HepG2 (cell line): ENCODE measurements around the gene SYNJ2. TPM values are rescaled to one million over a fixed set of nuclear protein-coding genes. Genes with fewer than 3 reads are reported as not detected.

Experiments used
- ARNT2 ChIP-seq: sonication (generic); formaldehyde crosslinking; IDR thresholded peaks from 2 replicates; pipeline ENCODE4 v1.8.0; 2022; ENCODE audit warnings: mild to moderate bottlenecking, low read depth, missing genetic modification reagents, moderate library complexity
- DPF2 ChIP-seq: sonication (generic); formaldehyde crosslinking; IDR thresholded peaks from 2 replicates; pipeline ENCODE4 v1.4.0; 2020; ENCODE audit warnings: mild to moderate bottlenecking, low read depth, missing genetic modification reagents, borderline replicate concordance
- MAF1 ChIP-seq: sonication (generic); formaldehyde crosslinking; IDR thresholded peaks from 2 replicates; pipeline ENCODE4 v1.5.0; 2020; ENCODE audit warnings: missing genetic modification reagents, borderline replicate concordance
- MEF2D ChIP-seq: sonication (generic); formaldehyde crosslinking; IDR thresholded peaks from 2 replicates; pipeline ENCODE4 v1.5.1; 2020; ENCODE audit warnings: mild to moderate bottlenecking, missing genetic modification reagents
- MEIS2 ChIP-seq: sonication (generic); formaldehyde crosslinking; IDR thresholded peaks from 2 replicates; pipeline ENCODE4 v1.9.0; 2021; ENCODE audit warnings: mild to moderate bottlenecking, missing genetic modification reagents
- MLLT10 ChIP-seq: sonication (generic); formaldehyde crosslinking; IDR thresholded peaks from 2 replicates; pipeline ENCODE4 v1.4.0; 2020; ENCODE audit warnings: missing genetic modification reagents
- PHF5A ChIP-seq: IDR thresholded peaks from one replicate; pipeline ENCODE4 v1.6.1; 2018; ENCODE audit warnings: low read depth, missing genetic modification reagents; ENCODE audit not compliant: unreplicated experiment
- ZNF234 ChIP-seq: sonication (generic); formaldehyde crosslinking; conservative IDR thresholded peaks from 2 replicates; pipeline ENCODE4 v1.5.1; 2020; ENCODE audit warnings: mild to moderate bottlenecking, missing genetic modification reagents
- ZNF235 ChIP-seq: sonication (generic); formaldehyde crosslinking; IDR thresholded peaks from 2 replicates; pipeline ENCODE4 v1.8.1; 2023; ENCODE audit warnings: mild to moderate bottlenecking, missing genetic modification reagents, borderline replicate concordance
- ZNF775 ChIP-seq: sonication (generic); formaldehyde crosslinking; IDR thresholded peaks from 2 replicates; pipeline ENCODE4 v1.4.0; 2020; ENCODE audit warnings: missing genetic modification reagents, mild to moderate bottlenecking, moderate library complexity, borderline replicate concordance
- ZNF879 ChIP-seq: sonication (generic); formaldehyde crosslinking; IDR thresholded peaks from 2 replicates; pipeline ENCODE4 v1.8.1; 2023; ENCODE audit warnings: missing genetic modification reagents
- polyA plus RNA-seq, 8 experiments: library from polyadenylated mRNA; depleted of rRNA in 3 of 8; stranded (reverse) in 7 of 8; unstranded in 1 of 8; fragments of >200 nt; fragmentation: Illumina TruSeq in 4 of 8; extraction: Trizol in 4 of 8; gene quantifications; 2 replicates each; pipeline versions ENCODE4 v1.2.1 to v1.2.3, GENCODE V29; 2011 to 2016; ENCODE audit warnings: low read depth in 4 of 8, missing spikeins in 1 of 8, mixed read lengths in 1 of 8; ENCODE audit not compliant: insufficient read depth in 1 of 8
- total RNA-seq, 5 experiments: library from RNA; depleted of rRNA; stranded (reverse); fragments of >200 nt; fragmentation: Illumina TruSeq; extraction: Trizol; gene quantifications; 2 replicates each; pipeline ENCODE4 v1.2.3, GENCODE V29; 2016; ENCODE audit warnings: low read depth in 1 of 5
- TF ChIP-seq, protein P1 (sequence below): sonication (generic); formaldehyde crosslinking; conservative IDR thresholded peaks from 2 replicates; pipeline ENCODE4 v1.4.0; 2020; ENCODE audit warnings: missing genetic modification reagents
- TF ChIP-seq, protein P2 (sequence below): sonication (generic); formaldehyde crosslinking; IDR thresholded peaks from 2 replicates; pipeline ENCODE4 v1.8.0; 2022; ENCODE audit warnings: missing genetic modification reagents, low read depth, mild to moderate bottlenecking, borderline replicate concordance
- TF ChIP-seq, protein P3 (sequence below): sonication (generic); formaldehyde crosslinking; IDR thresholded peaks from 2 replicates; pipeline ENCODE4 v1.4.0; 2020; ENCODE audit warnings: missing genetic modification reagents
- TF ChIP-seq, protein P4 (sequence below): sonication (generic); formaldehyde crosslinking; IDR thresholded peaks from 2 replicates; pipeline ENCODE4 v1.5.0; 2020; ENCODE audit warnings: missing genetic modification reagents
- TF ChIP-seq, protein P5 (sequence below): sonication (generic); formaldehyde crosslinking; IDR thresholded peaks from 2 replicates; pipeline ENCODE4 v1.9.0; 2021; ENCODE audit warnings: mild to moderate bottlenecking, missing genetic modification reagents

SYNJ2 gene
- total and polyA plus RNA-seq, 2 of the 13 experiments (the other 11 are each of a cell fraction or from before 2014, with no cell fraction given): 39.1 to 57.6 TPM

DNA sequence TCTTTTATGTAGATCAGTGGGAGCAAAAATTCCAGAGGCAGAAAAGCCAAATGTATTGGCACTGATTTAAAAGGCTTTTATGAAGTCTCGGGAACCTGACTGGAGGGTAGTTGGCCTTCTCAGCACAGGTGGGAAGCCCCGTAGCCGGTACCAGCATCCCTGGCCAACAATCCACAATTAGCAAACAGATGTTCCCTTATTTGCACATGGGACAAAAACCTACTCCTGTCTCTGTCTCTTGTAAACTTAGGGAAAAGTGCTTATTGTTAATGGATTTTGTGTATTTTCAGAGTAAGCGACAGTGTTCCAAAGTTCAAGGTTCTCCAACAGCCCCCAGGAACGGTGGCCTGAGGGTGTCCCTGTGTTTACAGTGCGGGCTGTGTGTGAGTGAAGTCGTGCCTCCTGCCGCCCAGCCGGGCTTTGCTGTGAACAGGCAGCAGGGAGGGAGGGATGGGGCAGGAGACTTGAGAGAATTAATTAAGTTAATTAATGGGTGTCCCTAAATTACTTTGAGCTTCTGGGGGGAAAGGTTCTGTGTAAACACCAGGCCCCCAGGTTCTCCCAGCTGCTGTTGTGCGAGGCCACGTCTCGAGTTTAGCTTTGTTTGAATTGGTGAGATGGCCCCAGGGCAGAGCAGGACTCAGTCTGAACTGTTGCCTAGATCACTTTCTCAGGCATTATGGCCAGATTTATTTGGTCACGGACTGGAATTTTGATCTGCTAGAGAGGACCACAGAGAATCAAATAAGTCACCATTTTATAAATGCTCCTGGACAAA is 3.9 kb downstream of the SYNJ2 start (continued):
- TF ChIP-seq, protein P1, sequence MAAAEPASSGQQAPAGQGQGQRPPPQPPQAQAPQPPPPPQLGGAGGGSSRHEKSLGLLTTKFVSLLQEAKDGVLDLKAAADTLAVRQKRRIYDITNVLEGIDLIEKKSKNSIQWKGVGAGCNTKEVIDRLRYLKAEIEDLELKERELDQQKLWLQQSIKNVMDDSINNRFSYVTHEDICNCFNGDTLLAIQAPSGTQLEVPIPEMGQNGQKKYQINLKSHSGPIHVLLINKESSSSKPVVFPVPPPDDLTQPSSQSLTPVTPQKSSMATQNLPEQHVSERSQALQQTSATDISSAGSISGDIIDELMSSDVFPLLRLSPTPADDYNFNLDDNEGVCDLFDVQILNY (CRISPR knock-in tag): no peak
- TF ChIP-seq ZNF234 (no peak), MEIS2 (CRISPR knock-in tag) (peak; percentile 91), MLLT10 (CRISPR knock-in tag) (0 out of 2 replicates have a peak, but pooled peaks have one; percentile 21), DPF2 (peak; percentile 98), ZNF235 (no peak), ZNF879 (CRISPR knock-in tag) (no peak), ZNF775 (no peak), MAF1 (CRISPR knock-in tag) (peak; percentile 83; the same call in 1 of the 2 replicates), PHF5A (CRISPR knock-in tag) (peak; percentile 78), MEF2D (CRISPR knock-in tag) (peak; percentile 92), ARNT2 (CRISPR knock-in tag) (peak; percentile 59; the same call in 1 of the 2 replicates)
- TF ChIP-seq, protein P2, sequence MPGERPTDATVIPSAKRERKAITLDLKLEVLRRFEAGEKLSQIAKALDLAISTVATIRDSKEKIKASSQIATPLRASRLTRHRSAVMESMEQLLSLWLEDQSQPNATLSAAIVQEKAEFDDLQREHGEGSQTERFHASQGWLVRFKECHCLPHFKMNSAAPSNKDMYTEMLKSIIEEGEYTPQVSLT (CRISPR knock-in tag): no peak
- TF ChIP-seq, protein P3, sequence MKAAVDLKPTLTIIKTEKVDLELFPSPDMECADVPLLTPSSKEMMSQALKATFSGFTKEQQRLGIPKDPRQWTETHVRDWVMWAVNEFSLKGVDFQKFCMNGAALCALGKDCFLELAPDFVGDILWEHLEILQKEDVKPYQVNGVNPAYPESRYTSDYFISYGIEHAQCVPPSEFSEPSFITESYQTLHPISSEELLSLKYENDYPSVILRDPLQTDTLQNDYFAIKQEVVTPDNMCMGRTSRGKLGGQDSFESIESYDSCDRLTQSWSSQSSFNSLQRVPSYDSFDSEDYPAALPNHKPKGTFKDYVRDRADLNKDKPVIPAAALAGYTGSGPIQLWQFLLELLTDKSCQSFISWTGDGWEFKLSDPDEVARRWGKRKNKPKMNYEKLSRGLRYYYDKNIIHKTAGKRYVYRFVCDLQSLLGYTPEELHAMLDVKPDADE (CRISPR knock-in tag): no peak
- TF ChIP-seq, protein P4, sequence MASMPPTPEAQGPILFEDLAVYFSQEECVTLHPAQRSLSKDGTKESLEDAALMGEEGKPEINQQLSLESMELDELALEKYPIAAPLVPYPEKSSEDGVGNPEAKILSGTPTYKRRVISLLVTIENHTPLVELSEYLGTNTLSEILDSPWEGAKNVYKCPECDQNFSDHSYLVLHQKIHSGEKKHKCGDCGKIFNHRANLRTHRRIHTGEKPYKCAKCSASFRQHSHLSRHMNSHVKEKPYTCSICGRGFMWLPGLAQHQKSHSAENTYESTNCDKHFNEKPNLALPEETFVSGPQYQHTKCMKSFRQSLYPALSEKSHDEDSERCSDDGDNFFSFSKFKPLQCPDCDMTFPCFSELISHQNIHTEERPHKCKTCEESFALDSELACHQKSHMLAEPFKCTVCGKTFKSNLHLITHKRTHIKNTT (CRISPR knock-in tag): no peak
- TF ChIP-seq, protein P5, sequence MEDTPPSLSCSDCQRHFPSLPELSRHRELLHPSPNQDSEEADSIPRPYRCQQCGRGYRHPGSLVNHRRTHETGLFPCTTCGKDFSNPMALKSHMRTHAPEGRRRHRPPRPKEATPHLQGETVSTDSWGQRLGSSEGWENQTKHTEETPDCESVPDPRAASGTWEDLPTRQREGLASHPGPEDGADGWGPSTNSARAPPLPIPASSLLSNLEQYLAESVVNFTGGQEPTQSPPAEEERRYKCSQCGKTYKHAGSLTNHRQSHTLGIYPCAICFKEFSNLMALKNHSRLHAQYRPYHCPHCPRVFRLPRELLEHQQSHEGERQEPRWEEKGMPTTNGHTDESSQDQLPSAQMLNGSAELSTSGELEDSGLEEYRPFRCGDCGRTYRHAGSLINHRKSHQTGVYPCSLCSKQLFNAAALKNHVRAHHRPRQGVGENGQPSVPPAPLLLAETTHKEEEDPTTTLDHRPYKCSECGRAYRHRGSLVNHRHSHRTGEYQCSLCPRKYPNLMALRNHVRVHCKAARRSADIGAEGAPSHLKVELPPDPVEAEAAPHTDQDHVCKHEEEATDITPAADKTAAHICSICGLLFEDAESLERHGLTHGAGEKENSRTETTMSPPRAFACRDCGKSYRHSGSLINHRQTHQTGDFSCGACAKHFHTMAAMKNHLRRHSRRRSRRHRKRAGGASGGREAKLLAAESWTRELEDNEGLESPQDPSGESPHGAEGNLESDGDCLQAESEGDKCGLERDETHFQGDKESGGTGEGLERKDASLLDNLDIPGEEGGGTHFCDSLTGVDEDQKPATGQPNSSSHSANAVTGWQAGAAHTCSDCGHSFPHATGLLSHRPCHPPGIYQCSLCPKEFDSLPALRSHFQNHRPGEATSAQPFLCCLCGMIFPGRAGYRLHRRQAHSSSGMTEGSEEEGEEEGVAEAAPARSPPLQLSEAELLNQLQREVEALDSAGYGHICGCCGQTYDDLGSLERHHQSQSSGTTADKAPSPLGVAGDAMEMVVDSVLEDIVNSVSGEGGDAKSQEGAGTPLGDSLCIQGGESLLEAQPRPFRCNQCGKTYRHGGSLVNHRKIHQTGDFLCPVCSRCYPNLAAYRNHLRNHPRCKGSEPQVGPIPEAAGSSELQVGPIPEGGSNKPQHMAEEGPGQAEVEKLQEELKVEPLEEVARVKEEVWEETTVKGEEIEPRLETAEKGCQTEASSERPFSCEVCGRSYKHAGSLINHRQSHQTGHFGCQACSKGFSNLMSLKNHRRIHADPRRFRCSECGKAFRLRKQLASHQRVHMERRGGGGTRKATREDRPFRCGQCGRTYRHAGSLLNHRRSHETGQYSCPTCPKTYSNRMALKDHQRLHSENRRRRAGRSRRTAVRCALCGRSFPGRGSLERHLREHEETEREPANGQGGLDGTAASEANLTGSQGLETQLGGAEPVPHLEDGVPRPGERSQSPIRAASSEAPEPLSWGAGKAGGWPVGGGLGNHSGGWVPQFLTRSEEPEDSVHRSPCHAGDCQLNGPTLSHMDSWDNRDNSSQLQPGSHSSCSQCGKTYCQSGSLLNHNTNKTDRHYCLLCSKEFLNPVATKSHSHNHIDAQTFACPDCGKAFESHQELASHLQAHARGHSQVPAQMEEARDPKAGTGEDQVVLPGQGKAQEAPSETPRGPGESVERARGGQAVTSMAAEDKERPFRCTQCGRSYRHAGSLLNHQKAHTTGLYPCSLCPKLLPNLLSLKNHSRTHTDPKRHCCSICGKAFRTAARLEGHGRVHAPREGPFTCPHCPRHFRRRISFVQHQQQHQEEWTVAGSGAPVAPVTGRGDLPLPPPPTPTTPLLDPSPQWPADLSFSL: peak; percentile 81
